OCI-LY3 (cell line): Measurements from ENCODE around the gene TGFBR3L.

Experiments
- CTCF ChIP-seq: fragments of 200-600, 300-600 bp; sonication (generic); IDR thresholded peaks from 2 replicates; pipeline ENCODE4 v1.5.1; 2014; ENCODE audit warnings: antibody characterized with exemption, low read length, low read depth
- EZH2phosphoT487 ChIP-seq: fragments of 200-600 bp; shearing (Covaris generic); IDR thresholded peaks from 2 replicates; pipeline ENCODE4 v1.6.1; 2018; ENCODE audit warnings: antibody characterized with exemption, mixed run types, low read depth

- no peak for TF ChIP-seq CTCF
- no peak for TF ChIP-seq EZH2phosphoT487
Observed at GRCh38 chr19:7897292-7897691, 17.3 kb upstream of the TGFBR3L start.
